ENCODE results near the gene COCH.
"Not testable (repeated sequence)": the region's sequence is repeated elsewhere in the genome, so short reads cannot be mapped to it uniquely, and the experiment has no call there.

COCH gene

GRCh38 chr14:30921788-30922187 lies 47.4 kb downstream of the COCH start:
- Mint-ChIP-seq H3K9me3 (no peaks in the 10 kb centered on the region), H3K4me1 (ENCODE audit: low read depth) (peaks cover 9% of the 10 kb centered on the region), H3K27ac (no peak overlapping the region), H3K27me3 (ENCODE audit: low read depth) (no peaks in the 10 kb centered on the region), H3K4me3 (no peak overlapping the region), H3K36me3 (ENCODE audit: low read depth) (peaks cover 18% of the 10 kb centered on the region)
- DNase-seq (ENCODE audit: low spot score): no peak

- H3K27ac Mint-ChIP-seq: no peak overlapping the region
- no peaks in the 10 kb centered on the region for H3K27me3 Mint-ChIP-seq (ENCODE audit: low read depth)
- H3K4me1 Mint-ChIP-seq (ENCODE audit: low read depth): peaks cover 16% of the 10 kb centered on the region
- DNase-seq (ENCODE audit: low spot score): no peak
- peaks cover 9% of the 10 kb centered on the region for H3K36me3 Mint-ChIP-seq (ENCODE audit: low read depth)
- H3K9me3 Mint-ChIP-seq: no peaks in the 10 kb centered on the region
- no peak overlapping the region for H3K4me3 Mint-ChIP-seq
These were observed 50.9 kb downstream of the COCH start for GRCh38 chr14:30925254-30925653.

GRCh38 chr14:30928462-30928861 lies 54.1 kb downstream of the COCH start:
- peaks cover 6% of the 10 kb centered on the region for H3K36me3 Mint-ChIP-seq (ENCODE audit: low read depth)
- H3K27ac Mint-ChIP-seq: no peak overlapping the region
- peaks cover 7% of the 10 kb centered on the region for H3K4me1 Mint-ChIP-seq (ENCODE audit: low read depth)
- peak; percentile 15 for DNase-seq (ENCODE audit: low spot score)
- no peaks in the 10 kb centered on the region for H3K9me3 Mint-ChIP-seq
- no peak overlapping the region for H3K4me3 Mint-ChIP-seq
- no peaks in the 10 kb centered on the region for H3K27me3 Mint-ChIP-seq (ENCODE audit: low read depth)

GRCh38 chr14:30933937-30934336 lies 59.6 kb downstream of the COCH start:
- not testable (repeated sequence) for H3K27me3 Mint-ChIP-seq (ENCODE audit: low read depth); H3K9me3 Mint-ChIP-seq; H3K4me3 Mint-ChIP-seq; H3K27ac Mint-ChIP-seq; DNase-seq (ENCODE audit: low spot score); H3K4me1 Mint-ChIP-seq (ENCODE audit: low read depth)
- peaks cover 17% of the 10 kb centered on the region for H3K36me3 Mint-ChIP-seq (ENCODE audit: low read depth)

GRCh38 chr14:30935445-30935844 lies 61.1 kb downstream of the COCH start:
- Mint-ChIP-seq H3K4me1 (ENCODE audit: low read depth) (no peaks in the 10 kb centered on the region), H3K27me3 (ENCODE audit: low read depth) (no peaks in the 10 kb centered on the region), H3K9me3 (no peaks in the 10 kb centered on the region), H3K27ac (no peak overlapping the region), H3K36me3 (ENCODE audit: low read depth) (peaks cover 17% of the 10 kb centered on the region), H3K4me3 (no peak overlapping the region)
- no peak for DNase-seq (ENCODE audit: low spot score)

- no peak for DNase-seq (ENCODE audit: low spot score)
- H3K4me3 Mint-ChIP-seq: no peak overlapping the region
- no peaks in the 10 kb centered on the region for H3K4me1 Mint-ChIP-seq (ENCODE audit: low read depth)
- H3K27me3 Mint-ChIP-seq (ENCODE audit: low read depth): no peaks in the 10 kb centered on the region
- H3K27ac Mint-ChIP-seq: no peak overlapping the region
- H3K36me3 Mint-ChIP-seq (ENCODE audit: low read depth): peaks cover 16% of the 10 kb centered on the region
- H3K9me3 Mint-ChIP-seq: no peaks in the 10 kb centered on the region
These were observed 64.3 kb downstream of the COCH start for GRCh38 chr14:30938617-30939016.

Data from T-helper 2 cell treated with Interferon-gamma antibody and Interleukin-4, amounts not matched to agents 5 μg/mL and 100 μg/mL, for 36 hours (primary cell).